ENCODE measurements around the gene C10orf143.

Gene C10orf143

DNA sequence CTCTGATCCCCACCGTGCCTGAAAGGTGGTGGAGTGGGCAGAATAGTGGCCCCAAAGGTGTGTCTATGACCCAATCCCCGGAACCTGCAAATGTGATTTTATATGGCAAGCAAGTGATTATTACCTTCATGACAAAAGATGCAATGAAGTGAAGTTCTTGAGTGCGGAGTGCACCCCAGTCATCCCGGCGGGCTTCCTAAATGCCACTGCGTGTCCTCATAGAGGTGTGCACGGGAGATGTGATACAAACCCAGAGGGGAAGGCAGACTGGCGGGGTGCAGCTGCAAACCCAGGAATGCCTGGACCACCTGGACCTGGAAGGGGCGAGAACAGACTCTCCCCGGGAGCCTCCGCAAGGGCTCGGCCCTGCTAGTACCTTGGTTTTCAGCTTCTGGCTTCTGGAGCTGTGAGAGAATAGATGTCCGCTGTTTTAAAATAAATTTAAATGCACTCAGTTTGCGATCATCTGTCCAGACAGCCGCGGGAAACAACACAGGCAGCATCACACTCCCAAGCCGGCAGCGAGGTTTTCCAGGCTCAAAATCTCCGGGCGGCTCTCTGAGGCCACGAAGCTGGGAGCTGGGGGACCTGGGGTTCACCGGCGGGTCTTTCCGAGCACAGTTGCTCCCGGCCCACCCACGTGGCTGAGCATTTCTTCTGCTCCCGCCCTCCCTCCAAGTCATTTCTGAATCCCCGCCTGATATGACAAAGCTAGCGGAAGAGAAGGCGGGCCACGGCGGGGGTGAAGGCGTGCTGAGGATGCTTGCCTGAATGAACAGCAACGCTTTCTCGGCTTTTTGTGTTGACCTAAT, 96.2 kb downstream of the C10orf143 start:
- Histone ChIP-seq H3K4me1 (ENCODE audit: low read length) (no peaks in the 10 kb centered on the region), H4K20me1 (ENCODE audit: insufficient read depth, low read length) (no peaks in the 10 kb centered on the region), H3K4me2 (ENCODE audit: low read length) (no peak overlapping the region), H3K27me3 (ENCODE audit: low read depth, low read length) (no peaks in the 10 kb centered on the region), H3K27ac (ENCODE audit: low read length) (no peak overlapping the region), H3K79me2 (ENCODE audit: low read length) (no peaks in the 10 kb centered on the region), H2AFZ (ENCODE audit: low read depth, low read length) (no peak overlapping the region), H3K9me3 (ENCODE audit: insufficient read depth, low read length) (no peaks in the 10 kb centered on the region), H3K9ac (ENCODE audit: low read length) (no peak overlapping the region), H3K36me3 (replicated peaks; ENCODE audit: low read depth, low read length) (no peaks in the 10 kb centered on the region), H3K4me3 (ENCODE audit: low read length) (no peak overlapping the region)
- TF ChIP-seq, protein P1, sequence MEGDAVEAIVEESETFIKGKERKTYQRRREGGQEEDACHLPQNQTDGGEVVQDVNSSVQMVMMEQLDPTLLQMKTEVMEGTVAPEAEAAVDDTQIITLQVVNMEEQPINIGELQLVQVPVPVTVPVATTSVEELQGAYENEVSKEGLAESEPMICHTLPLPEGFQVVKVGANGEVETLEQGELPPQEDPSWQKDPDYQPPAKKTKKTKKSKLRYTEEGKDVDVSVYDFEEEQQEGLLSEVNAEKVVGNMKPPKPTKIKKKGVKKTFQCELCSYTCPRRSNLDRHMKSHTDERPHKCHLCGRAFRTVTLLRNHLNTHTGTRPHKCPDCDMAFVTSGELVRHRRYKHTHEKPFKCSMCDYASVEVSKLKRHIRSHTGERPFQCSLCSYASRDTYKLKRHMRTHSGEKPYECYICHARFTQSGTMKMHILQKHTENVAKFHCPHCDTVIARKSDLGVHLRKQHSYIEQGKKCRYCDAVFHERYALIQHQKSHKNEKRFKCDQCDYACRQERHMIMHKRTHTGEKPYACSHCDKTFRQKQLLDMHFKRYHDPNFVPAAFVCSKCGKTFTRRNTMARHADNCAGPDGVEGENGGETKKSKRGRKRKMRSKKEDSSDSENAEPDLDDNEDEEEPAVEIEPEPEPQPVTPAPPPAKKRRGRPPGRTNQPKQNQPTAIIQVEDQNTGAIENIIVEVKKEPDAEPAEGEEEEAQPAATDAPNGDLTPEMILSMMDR (IDR thresholded peaks at IDR 0.05; ENCODE audit: low read depth, low read length): no peak
- no peak for TF ChIP-seq EZH2phosphoT487 (IDR thresholded peaks at IDR 0.05; ENCODE audit: low read depth)
